Astrocyte of the cerebellum (primary cell): ENCODE measurements around the gene DYNC1LI2.

ENCODE experiments used
- DNase-seq: peaks from one replicate; pipeline ENCODE4 v3.0.0-alpha.2; 2011; ENCODE audit warnings: low read depth
- H3K4me3 ChIP-seq: 2 replicates; pipeline ENCODE4 v1.5.1; 2011; ENCODE audit warnings: mild to moderate bottlenecking, low read depth, low read length, moderate library complexity
- in situ Hi-C: cut with HindIII; loops from 2 replicates; pipeline ENCODE4 v1.10.0; 2017; ENCODE audit warnings: low sequenced_read_pairs
- TF ChIP-seq, protein P1 (sequence below): IDR thresholded peaks from 2 replicates; pipeline ENCODE4 v1.5.1; 2012; ENCODE audit warnings: low read length, low read depth, moderate library complexity, mild to moderate bottlenecking; ENCODE audit errors: missing control alignments

The DYNC1LI2 gene

DNA sequence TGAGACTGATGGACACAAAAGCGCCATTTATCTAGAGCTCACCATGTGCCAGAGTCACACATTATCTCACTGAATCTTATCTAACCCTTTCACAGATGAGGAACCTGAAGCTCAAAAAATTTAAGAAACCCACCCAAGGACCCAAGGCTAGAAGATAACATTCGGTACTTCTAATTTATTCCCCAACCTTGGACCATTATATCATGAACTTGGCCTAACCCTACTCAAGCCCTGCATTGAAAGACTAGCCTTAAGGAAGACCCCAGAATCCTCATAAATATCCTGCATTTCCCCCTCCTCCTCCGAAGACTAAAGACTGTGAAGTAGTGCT, 548 bp upstream of the DYNC1LI2 start:
- TF ChIP-seq, protein P1, sequence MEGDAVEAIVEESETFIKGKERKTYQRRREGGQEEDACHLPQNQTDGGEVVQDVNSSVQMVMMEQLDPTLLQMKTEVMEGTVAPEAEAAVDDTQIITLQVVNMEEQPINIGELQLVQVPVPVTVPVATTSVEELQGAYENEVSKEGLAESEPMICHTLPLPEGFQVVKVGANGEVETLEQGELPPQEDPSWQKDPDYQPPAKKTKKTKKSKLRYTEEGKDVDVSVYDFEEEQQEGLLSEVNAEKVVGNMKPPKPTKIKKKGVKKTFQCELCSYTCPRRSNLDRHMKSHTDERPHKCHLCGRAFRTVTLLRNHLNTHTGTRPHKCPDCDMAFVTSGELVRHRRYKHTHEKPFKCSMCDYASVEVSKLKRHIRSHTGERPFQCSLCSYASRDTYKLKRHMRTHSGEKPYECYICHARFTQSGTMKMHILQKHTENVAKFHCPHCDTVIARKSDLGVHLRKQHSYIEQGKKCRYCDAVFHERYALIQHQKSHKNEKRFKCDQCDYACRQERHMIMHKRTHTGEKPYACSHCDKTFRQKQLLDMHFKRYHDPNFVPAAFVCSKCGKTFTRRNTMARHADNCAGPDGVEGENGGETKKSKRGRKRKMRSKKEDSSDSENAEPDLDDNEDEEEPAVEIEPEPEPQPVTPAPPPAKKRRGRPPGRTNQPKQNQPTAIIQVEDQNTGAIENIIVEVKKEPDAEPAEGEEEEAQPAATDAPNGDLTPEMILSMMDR = no peak
- peak overlapping the region; percentile 76 for H3K4me3 ChIP-seq
- no peak for DNase-seq
- in situ Hi-C loops = no loop called here

DNA sequence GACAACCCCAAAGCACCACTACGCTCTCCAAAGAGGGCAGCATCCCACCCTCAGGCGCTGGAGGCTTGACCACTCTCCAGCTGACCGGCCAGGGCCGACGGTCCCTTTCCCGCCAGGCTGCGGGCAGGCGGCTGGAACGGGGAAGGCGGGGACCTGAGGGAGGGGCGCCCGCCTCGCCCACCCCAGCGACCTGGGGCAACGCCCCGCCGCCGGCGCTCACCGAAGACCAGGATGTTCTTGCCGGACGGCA, 431 bp downstream of the DYNC1LI2 start:
- peak overlapping the region; percentile 76 for H3K4me3 ChIP-seq
- DNase-seq = no peak
- TF ChIP-seq, protein P1 = no peak
- in situ Hi-C loops = no loop called here

DNA sequence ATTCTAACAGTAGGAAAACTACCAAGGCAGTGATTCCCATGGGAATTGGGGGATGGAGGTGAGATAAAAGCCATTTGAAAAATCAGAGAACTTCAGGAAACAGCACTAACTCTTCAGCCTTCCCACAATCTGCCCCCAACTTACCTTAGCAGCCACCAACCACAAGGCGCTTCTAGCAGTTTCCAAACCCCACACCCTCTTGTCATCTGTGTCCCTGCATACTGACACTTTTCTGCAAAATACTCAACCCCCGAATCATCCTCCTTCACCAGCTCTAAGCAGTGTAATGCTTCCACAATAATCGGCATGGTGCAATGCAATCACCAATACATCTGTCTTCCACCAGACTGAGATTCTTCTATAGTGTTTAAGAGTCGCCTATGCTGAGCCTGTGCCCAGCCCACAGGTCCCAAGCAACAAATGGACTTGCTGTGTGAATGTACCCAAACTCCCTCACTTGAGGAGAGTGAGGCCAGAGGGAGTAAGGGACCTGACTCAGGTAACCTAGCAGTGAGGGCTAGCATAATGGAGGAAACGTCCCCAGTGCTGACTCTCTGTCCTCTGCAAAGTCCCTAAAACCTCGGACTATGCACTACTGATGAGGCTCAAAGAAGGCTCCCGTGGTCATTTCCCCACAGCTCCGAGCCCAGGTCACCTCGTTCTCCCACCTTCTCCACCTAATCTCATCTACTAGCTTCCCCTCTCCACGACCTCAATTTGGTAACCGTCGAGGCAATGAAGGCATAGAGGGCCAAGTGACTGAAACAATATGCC, 943 bp downstream of the DYNC1LI2 start:
- TF ChIP-seq, protein P1 = no peak
- peak overlapping the region; percentile 76 for H3K4me3 ChIP-seq
- in situ Hi-C loops = no loop called here
- DNase-seq = no peak

DNA sequence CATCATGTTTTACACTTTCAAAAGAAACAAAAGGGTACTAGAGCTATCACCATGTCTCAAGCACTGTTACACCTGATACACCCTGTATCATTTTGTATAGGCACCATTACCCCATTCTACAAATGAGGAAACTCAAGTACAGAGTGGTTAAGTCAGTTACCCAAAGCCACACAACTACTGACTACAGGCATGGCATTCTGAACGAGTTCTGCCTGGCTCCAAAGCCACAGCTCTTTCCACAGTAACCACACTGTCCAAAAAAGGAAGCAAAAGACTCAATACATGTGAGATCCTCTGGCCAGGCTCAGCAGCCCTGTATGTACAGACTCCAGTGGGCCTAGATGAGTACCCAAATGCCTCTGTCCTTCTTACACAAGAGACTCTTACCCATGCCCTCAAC, 4.7 kb downstream of the DYNC1LI2 start:
- TF ChIP-seq, protein P1 = no peak
- in situ Hi-C loops = no loop called here
- no peak overlapping the region for H3K4me3 ChIP-seq
- DNase-seq = no peak

DNA sequence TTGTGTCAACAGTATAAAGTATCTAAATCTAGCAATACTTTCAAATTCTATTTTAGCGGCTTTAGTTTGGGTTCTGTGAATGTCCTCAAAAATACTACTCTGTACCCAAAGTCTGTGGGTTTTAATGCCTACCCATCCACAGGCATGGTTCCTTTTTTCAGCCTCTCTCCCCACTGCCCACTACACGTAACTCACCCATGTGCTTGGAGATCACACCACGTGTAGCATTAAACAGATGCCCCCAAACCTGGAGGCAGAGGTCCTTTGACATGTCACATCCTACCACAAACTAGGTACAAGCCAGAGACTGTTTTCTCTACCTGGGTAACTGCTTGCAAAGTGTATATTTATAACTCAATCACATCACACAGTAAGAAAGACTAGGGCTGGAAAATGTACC, 5.4 kb downstream of the DYNC1LI2 start:
- no peak overlapping the region for H3K4me3 ChIP-seq
- TF ChIP-seq, protein P1 = no peak
- DNase-seq = no peak
- in situ Hi-C loops = no loop called here

DNA sequence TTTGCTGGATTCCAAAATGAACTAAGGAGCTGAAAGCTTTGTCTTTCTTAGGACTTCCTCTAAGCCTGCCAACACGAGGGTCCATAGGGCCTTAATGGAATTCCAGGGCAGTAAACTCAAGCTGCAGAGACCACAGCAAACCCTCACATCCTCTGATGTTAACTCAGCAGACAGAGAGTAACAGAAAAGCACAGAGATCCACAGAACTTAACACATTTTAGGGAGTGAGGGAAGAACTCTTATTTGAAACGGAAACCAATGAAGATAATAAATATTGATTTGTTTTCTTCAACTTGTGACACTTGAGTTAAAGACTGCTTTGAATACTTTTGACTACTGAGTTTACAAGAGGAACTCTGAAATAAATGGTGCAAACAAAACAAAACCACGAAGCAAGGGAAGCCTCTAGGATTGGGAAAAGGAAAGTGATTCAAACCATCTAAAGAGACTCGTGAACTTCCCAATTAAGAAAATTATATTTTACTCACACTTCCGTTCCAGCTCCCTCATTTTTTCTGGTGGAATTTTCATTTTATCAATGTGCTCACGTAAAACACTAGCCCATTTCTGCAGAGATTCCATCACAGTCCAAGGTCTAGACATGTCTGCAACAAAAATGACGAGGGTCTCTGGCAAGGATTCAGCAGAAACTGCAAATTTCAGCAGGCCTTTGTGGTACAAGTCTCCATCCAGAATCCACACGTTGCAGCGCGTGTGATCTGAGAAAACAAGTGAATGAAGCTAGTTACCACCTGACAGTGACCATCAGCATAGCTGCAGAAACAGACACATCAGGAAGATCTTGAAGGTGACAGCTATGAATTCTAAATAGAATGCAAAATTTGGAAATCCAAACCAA, 9.2 kb downstream of the DYNC1LI2 start:
- H3K4me3 ChIP-seq = no peak overlapping the region
- in situ Hi-C loops = loop anchor here (5.0 kb wide), 1 partner anchor 80 kb away; no protein-coding TSS in a partner anchor
- peak; percentile 46 for DNase-seq
- TF ChIP-seq, protein P1 = no peak
